Measurements from ENCODE around the gene SAP25. TPM values are rescaled to one million over a fixed set of nuclear protein-coding genes. Genes with fewer than 3 reads are reported as not detected.
"Not testable (repeated sequence)": the region's sequence is repeated elsewhere in the genome, so short reads cannot be mapped to it uniquely, and the experiment has no call there.

The SAP25 gene
- total RNA-seq, 6 donors from 2014 or later, result 1.2 to 18.9 (median 12.7) TPM

GRCh38 chr7:100556541-100556940 is 17.2 kb downstream of the SAP25 start:
- no peaks in the 10 kb centered on the region for H3K27me3 ChIP-seq
- H3K4me1 ChIP-seq, result peaks cover 0 to 11% (median 2%) of the 10 kb centered on the region in 4 donors
- no peak overlapping the region for H3K4me3 ChIP-seq
- WGBS, 2 donors, result 55 to 57% methylated on average over 4 of the region's 4 CpGs
- TF ChIP-seq CTCF (IDR thresholded peaks at IDR 0.05) (no peak), POLR2A (IDR thresholded peaks at IDR 0.05) (no peak), POLR2AphosphoS5 (IDR thresholded peaks at IDR 0.05) (no peak), EP300 (IDR thresholded peaks at IDR 0.05) (no peak)
- H3K36me3 ChIP-seq, result peaks cover 0 to 45% (median 29%) of the 10 kb centered on the region in 4 donors
- H3K9me3 ChIP-seq, result no peaks in the 10 kb centered on the region
- ATAC-seq (ENCODE audit: low FRiP score in 2 of 2), result no peak
- DNase-seq, result peak in 1 of 2 donors; percentile 60
- H3K27ac ChIP-seq, result peak overlapping the region in 3 of 4 donors; percentile 18 to 37 (median 30)

- DNase-seq (no peak), ATAC-seq (ENCODE audit: low FRiP score in 2 of 2) (no peak)
- TF ChIP-seq CTCF (IDR thresholded peaks at IDR 0.05), result no peak
- Histone ChIP-seq H3K27me3 (no peaks in the 10 kb centered on the region), H3K4me3 (no peak overlapping the region), H3K27ac (peak overlapping the region in 2 of 4 donors; percentile 10 to 37), H3K9me3 (no peaks in the 10 kb centered on the region), H3K4me1 (peaks cover 0 to 11% (median 2%) of the 10 kb centered on the region in 4 donors), H3K36me3 (peaks cover 0 to 50% (median 32%) of the 10 kb centered on the region in 4 donors)
- 81 to 88% methylated on average over 5 of the region's 5 CpGs for WGBS, 2 donors
Measured at GRCh38 chr7:100555701-100556100, 18.0 kb downstream of the SAP25 start.

- ATAC-seq (ENCODE audit: low FRiP score in 2 of 2), result no peak
Measured at GRCh38 chr7:100553032-100553431, 20.7 kb downstream of the SAP25 start.

GRCh38 chr7:100552532-100552931 is 21.2 kb downstream of the SAP25 start:
- TF ChIP-seq POLR2A (IDR thresholded peaks at IDR 0.05) (no peak), POLR2AphosphoS5 (IDR thresholded peaks at IDR 0.05) (no peak), EP300 (IDR thresholded peaks at IDR 0.05) (no peak), CTCF (IDR thresholded peaks at IDR 0.05) (no peak)
- no peak overlapping the region for H3K27ac ChIP-seq
- no peak overlapping the region for H3K4me3 ChIP-seq
- H3K4me1 ChIP-seq, result peaks cover 12 to 18% (median 14%) of the 10 kb centered on the region in 4 donors
- DNase-seq, result no peak
- peaks cover 0 to 43% (median 32%) of the 10 kb centered on the region in 4 donors for H3K36me3 ChIP-seq
- H3K9me3 ChIP-seq, result no peaks in the 10 kb centered on the region
- no peak for ATAC-seq (ENCODE audit: low FRiP score in 2 of 2)
- no peaks in the 10 kb centered on the region for H3K27me3 ChIP-seq
- 95 to 100% methylated on average over 2 of the region's 2 CpGs for WGBS, 2 donors

More at GRCh38 chr7:100553032-100553431, 20.7 kb downstream of the SAP25 start:
- Histone ChIP-seq H3K4me3 (no peak overlapping the region), H3K36me3 (peaks cover 0 to 48% (median 32%) of the 10 kb centered on the region in 4 donors), H3K4me1 (peaks cover 7 to 13% (median 9%) of the 10 kb centered on the region in 4 donors), H3K9me3 (no peaks in the 10 kb centered on the region), H3K27me3 (no peaks in the 10 kb centered on the region), H3K27ac (no peak overlapping the region)
- no peak for DNase-seq
- TF ChIP-seq POLR2A (IDR thresholded peaks at IDR 0.05) (no peak), POLR2AphosphoS5 (IDR thresholded peaks at IDR 0.05) (no peak), CTCF (IDR thresholded peaks at IDR 0.05) (no peak), EP300 (IDR thresholded peaks at IDR 0.05) (no peak)
- 95 to 96% methylated on average over 3 of the region's 3 CpGs for WGBS, 2 donors

- H3K9me3 ChIP-seq; DNase-seq; H3K27me3 ChIP-seq; H3K4me3 ChIP-seq; ATAC-seq (ENCODE audit: low FRiP score in 2 of 2): not testable (repeated sequence)
- peak overlapping the region; percentile 81 to 90 (median 87) for H3K27ac ChIP-seq
- H3K36me3 ChIP-seq, result peaks cover 0 to 21% (median 12%) of the 10 kb centered on the region in 4 donors
- 66 to 89% methylated on average over 5 of the region's 5 CpGs for WGBS, 2 donors
- peaks cover 45 to 58% (median 53%) of the 10 kb centered on the region in 4 donors for H3K4me1 ChIP-seq
Measured at GRCh38 chr7:100548446-100548845, 25.3 kb downstream of the SAP25 start.
